OCI-LY3 (cell line): ENCODE measurements around the gene FLNA.

Experiments
- H2AFZ ChIP-seq: fragments of 200-600, 300-600 bp; shearing (Covaris generic); 2 replicates; pipeline ENCODE4 v1.6.0; 2014; ENCODE audit warnings: antibody characterized with exemption, low read depth, low read length
- H3K27ac ChIP-seq: fragments of 200-600, 300-600 bp; sonication (generic); 2 replicates; pipeline ENCODE4 v1.5.1; 2014; ENCODE audit warnings: mild to moderate bottlenecking, low read length, moderate library complexity, mixed read lengths
- H3K27me3 ChIP-seq: fragments of 200-600, 300-600 bp; sonication (generic); 2 replicates; pipeline ENCODE4 v1.6.1; 2014; ENCODE audit warnings: low read depth, low read length, mixed read lengths
- H3K36me3 ChIP-seq: fragments of 200-600, 300-600 bp; sonication (generic); replicated peaks from 2 replicates; pipeline ENCODE3; 2014; ENCODE audit warnings: low read depth, low read length, mixed read lengths
- H3K4me1 ChIP-seq: fragments of 300-600, 200-600 bp; sonication (generic); 2 replicates; pipeline ENCODE4 v1.6.1; 2014; ENCODE audit warnings: low read length, mixed read lengths
- H3K4me2 ChIP-seq: fragments of 200-600, 300-600 bp; sonication (generic); 2 replicates; pipeline ENCODE4 v1.6.1; 2014; ENCODE audit warnings: low read length, mixed read lengths
- H3K4me3 ChIP-seq: fragments of 300-600, 200-600 bp; sonication (generic); 2 replicates; pipeline ENCODE4 v1.5.1; 2014; ENCODE audit warnings: antibody characterized with exemption, mild to moderate bottlenecking, low read length, moderate library complexity
- H3K79me2 ChIP-seq: fragments of 300-600, 200-600 bp; shearing (Covaris generic); 2 replicates; pipeline ENCODE4 v1.6.1; 2014; ENCODE audit warnings: mild to moderate bottlenecking, low read length, mixed read lengths
- H3K9ac ChIP-seq: fragments of 300-600, 200-600 bp; shearing (Covaris generic); 2 replicates; pipeline ENCODE4 v1.6.0; 2014; ENCODE audit warnings: mild to moderate bottlenecking, low read length, moderate library complexity
- H3K9me3 ChIP-seq: fragments of 200-600, 300-600 bp; shearing (Covaris generic); 2 replicates; pipeline ENCODE4 v1.6.1; 2014; ENCODE audit warnings: low read length, mixed read lengths; ENCODE audit not compliant: insufficient read depth
- H4K20me1 ChIP-seq: fragments of 200-600, 300-600 bp; sonication (generic); 2 replicates; pipeline ENCODE4 v1.6.1; 2016; ENCODE audit warnings: low read length, mixed read lengths; ENCODE audit not compliant: insufficient read depth
- EZH2phosphoT487 ChIP-seq: fragments of 200-600 bp; shearing (Covaris generic); IDR thresholded peaks from 2 replicates; pipeline ENCODE4 v1.6.1; 2018; ENCODE audit warnings: antibody characterized with exemption, mixed run types, low read depth
- TF ChIP-seq, protein P1 (sequence below): fragments of 200-600, 300-600 bp; sonication (generic); IDR thresholded peaks from 2 replicates; pipeline ENCODE4 v1.5.1; 2014; ENCODE audit warnings: antibody characterized with exemption, low read length, low read depth

FLNA gene

GRCh38 chrX:154374313-154375155 lies at the start of gene FLNA:
FLNA (minus strand) TSS chrX:154374634; CDS start chrX:154371245, 3,389 bp downstream.
- Histone ChIP-seq H3K9ac (peak within 1 kb of the TSS; percentile 94), H3K79me2 (peaks cover 19% of the 10 kb centered on the region), H3K9me3 (no peaks in the 10 kb centered on the region), H3K36me3 (peaks cover 8% of the 10 kb centered on the region), H3K27ac (peak within 1 kb of the TSS; percentile 89), H3K4me2 (peak within 1 kb of the TSS; percentile 99), H2AFZ (peak within 1 kb of the TSS; percentile 71), H4K20me1 (no peaks in the 10 kb centered on the region), H3K4me1 (peaks cover 35% of the 10 kb centered on the region), H3K27me3 (no peaks in the 10 kb centered on the region), H3K4me3 (peak within 1 kb of the TSS; percentile 94)
- no peak for TF ChIP-seq EZH2phosphoT487
- TF ChIP-seq, protein P1, sequence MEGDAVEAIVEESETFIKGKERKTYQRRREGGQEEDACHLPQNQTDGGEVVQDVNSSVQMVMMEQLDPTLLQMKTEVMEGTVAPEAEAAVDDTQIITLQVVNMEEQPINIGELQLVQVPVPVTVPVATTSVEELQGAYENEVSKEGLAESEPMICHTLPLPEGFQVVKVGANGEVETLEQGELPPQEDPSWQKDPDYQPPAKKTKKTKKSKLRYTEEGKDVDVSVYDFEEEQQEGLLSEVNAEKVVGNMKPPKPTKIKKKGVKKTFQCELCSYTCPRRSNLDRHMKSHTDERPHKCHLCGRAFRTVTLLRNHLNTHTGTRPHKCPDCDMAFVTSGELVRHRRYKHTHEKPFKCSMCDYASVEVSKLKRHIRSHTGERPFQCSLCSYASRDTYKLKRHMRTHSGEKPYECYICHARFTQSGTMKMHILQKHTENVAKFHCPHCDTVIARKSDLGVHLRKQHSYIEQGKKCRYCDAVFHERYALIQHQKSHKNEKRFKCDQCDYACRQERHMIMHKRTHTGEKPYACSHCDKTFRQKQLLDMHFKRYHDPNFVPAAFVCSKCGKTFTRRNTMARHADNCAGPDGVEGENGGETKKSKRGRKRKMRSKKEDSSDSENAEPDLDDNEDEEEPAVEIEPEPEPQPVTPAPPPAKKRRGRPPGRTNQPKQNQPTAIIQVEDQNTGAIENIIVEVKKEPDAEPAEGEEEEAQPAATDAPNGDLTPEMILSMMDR = peak; percentile 24; the same call in 1 of the 2 replicates

DNA sequence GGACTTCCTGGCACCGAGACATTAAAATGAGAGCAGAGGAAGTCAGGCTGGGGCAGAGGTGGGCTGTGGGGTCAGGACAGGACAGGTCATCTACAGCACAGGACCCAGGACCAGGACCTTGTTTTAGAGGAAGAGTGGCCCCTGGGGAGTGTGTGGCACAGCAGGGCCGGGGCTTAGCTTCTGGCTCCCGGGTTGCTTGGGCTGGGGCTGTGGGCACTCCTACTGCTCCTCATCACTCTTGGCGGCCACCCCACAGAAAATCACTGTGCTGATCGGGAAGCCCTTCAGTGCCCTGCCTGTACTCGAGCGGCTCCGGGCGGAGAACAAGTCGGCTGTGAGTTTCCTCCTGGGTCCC lies 45.9 kb upstream of the FLNA start:
- Histone ChIP-seq H3K9me3 (no peaks in the 10 kb centered on the region), H3K4me3 (no peak overlapping the region), H3K4me1 (peaks cover 18% of the 10 kb centered on the region), H4K20me1 (no peaks in the 10 kb centered on the region), H3K27me3 (no peaks in the 10 kb centered on the region), H3K79me2 (no peaks in the 10 kb centered on the region), H3K4me2 (no peak overlapping the region), H3K9ac (no peak overlapping the region), H3K27ac (no peak overlapping the region), H3K36me3 (peaks cover 7% of the 10 kb centered on the region), H2AFZ (no peak overlapping the region)
- TF ChIP-seq EZH2phosphoT487 = no peak

- H3K79me2 ChIP-seq = no peaks in the 10 kb centered on the region
- peak overlapping the region; percentile 55 for H3K4me3 ChIP-seq
- H3K4me1 ChIP-seq = peaks cover 18% of the 10 kb centered on the region
- H3K27ac ChIP-seq = peak overlapping the region; percentile 61
- H3K9ac ChIP-seq = peak overlapping the region; percentile 53; the same call in 1 of the 2 replicates
- TF ChIP-seq, protein P1 = no peak
- no peak for TF ChIP-seq EZH2phosphoT487
- no peak overlapping the region for H2AFZ ChIP-seq
- H4K20me1 ChIP-seq = no peaks in the 10 kb centered on the region
- H3K4me2 ChIP-seq = peak overlapping the region; percentile 72
- H3K9me3 ChIP-seq = no peaks in the 10 kb centered on the region
- H3K27me3 ChIP-seq = no peaks in the 10 kb centered on the region
- H3K36me3 ChIP-seq = peaks cover 7% of the 10 kb centered on the region
Observed at GRCh38 chrX:154419688-154420401, 45.4 kb upstream of the FLNA start.

GRCh38 chrX:154419189-154419588 lies 44.8 kb upstream of the FLNA start:
- TF ChIP-seq EZH2phosphoT487 = no peak
- TF ChIP-seq, protein P1 = no peak
- Histone ChIP-seq H3K4me3 (peak overlapping the region; percentile 55), H4K20me1 (no peaks in the 10 kb centered on the region), H3K4me2 (peak overlapping the region; percentile 72), H3K79me2 (no peaks in the 10 kb centered on the region), H3K9ac (peak overlapping the region; percentile 53; the same call in 1 of the 2 replicates), H3K9me3 (no peaks in the 10 kb centered on the region), H3K27me3 (no peaks in the 10 kb centered on the region), H3K4me1 (peaks cover 18% of the 10 kb centered on the region), H3K36me3 (peaks cover 7% of the 10 kb centered on the region), H2AFZ (no peak overlapping the region), H3K27ac (peak overlapping the region; percentile 61)
